Gastrocnemius medialis (tissue), 4 donors: ENCODE data around the gene PROM1. TPM values are rescaled to one million over a fixed set of nuclear protein-coding genes. Genes with fewer than 3 reads are reported as not detected.

ENCODE experiments used
- ATAC-seq, 2 donors: fragments of 150-250 bp; one replicate each; pipeline ENCODE4 v1.9.1; 2016
- DNase-seq, 2 donors: peaks; one replicate each; pipeline ENCODE4 v3.0.0-alpha.2; 2019
- H3K27ac ChIP-seq, 4 donors: fragments of 200-600 bp; sonication (generic); 1 replicate in 1 of 4; 2 replicates in 3 of 4; pipeline ENCODE4 v1.5.1; 2016 to 2018; ENCODE audit warnings: mild to moderate bottlenecking in 2 of 4, moderate library complexity in 1 of 4
- H3K27me3 ChIP-seq, 3 donors: fragments of 200-600 bp; sonication (generic) in 2 of 3; 1 replicate in 1 of 3; 2 replicates in 2 of 3; pipeline versions ENCODE4 v1.5.1 to v1.6.0; 2016 to 2019; ENCODE audit warnings: mild to moderate bottlenecking in 1 of 3, moderate library complexity in 1 of 3
- H3K36me3 ChIP-seq, 2 donors: fragments of 200-600 bp; sonication (generic) in 1 of 2; one replicate each; pipeline ENCODE4 v1.5.1; 2017 to 2018
- H3K4me1 ChIP-seq, 2 donors: fragments of 200-600 bp; sonication (generic) in 1 of 2; one replicate each; pipeline ENCODE4 v1.5.1; 2016 to 2017; ENCODE audit warnings: mild to moderate bottlenecking in 2 of 2
- H3K4me3 ChIP-seq, 4 donors: fragments of 200-600 bp; sonication (generic) in 3 of 4; 1 replicate in 1 of 4; 2 replicates in 3 of 4; pipeline ENCODE4 v1.5.1; 2016 to 2019; ENCODE audit warnings: mild to moderate bottlenecking in 2 of 4
- H3K9me3 ChIP-seq, 3 donors: fragments of 200-600 bp; sonication (generic) in 2 of 3; 1 replicate in 1 of 3; 2 replicates in 2 of 3; pipeline ENCODE4 v1.5.1; 2016 to 2019
- POLR2A ChIP-seq, 2 donors: fragments of 450-650 bp; IDR thresholded peaks; one replicate each; pipeline ENCODE4 v1.6.1; 2017; ENCODE audit warnings: antibody characterized with exemption in 2 of 2, mild to moderate bottlenecking in 2 of 2, moderate library complexity in 2 of 2
- in situ Hi-C, 4 donors: fragments of 200-750 bp; cut with MboI; loops; one replicate each; pipeline versions ENCODE4 v1.15.0 to v1.8.0; 2017; ENCODE audit warnings: low sequenced_read_pairs in 4 of 4
- intact Hi-C: fragments of 100-400 bp; cut with DNase I; formaldehyde crosslinking; loops from one replicate; pipeline ENCODE4 v1.15.1; 2023; ENCODE audit warnings: low total_unique reads
- total RNA-seq, 4 donors: library from RNA; depleted of rRNA; stranded (reverse); fragments of >200 nt; gene quantifications; one replicate each; pipeline versions ENCODE4 v1.1.0 to v1.2.3, GENCODE V29; 2016
- TF ChIP-seq, protein P1 (sequence below), 5 experiments: fragments of 450-650 bp in 3 of 5; fragments of 200-600 bp in 2 of 5; sonication (generic) in 2 of 5; IDR thresholded peaks in 4 of 5; conservative IDR thresholded peaks in 1 of 5; 1 replicate in 4 of 5; 2 replicates in 1 of 5; pipeline ENCODE4 v1.5.1; 2016 to 2019; ENCODE audit warnings: antibody characterized with exemption in 5 of 5, mild to moderate bottlenecking in 3 of 5, moderate library complexity in 3 of 5

Gene PROM1
- total RNA-seq, 4 donors from 2014 or later = 0.11 to 2.9 (median 0.58) TPM; not detected in 1

- in situ Hi-C loops = loop anchor here in 2 of 4 donors (25.0 kb wide), 3 partner anchors 142 to 1417 kb away; no protein-coding TSS in a partner anchor
Measured at GRCh38 chr4:16045687-16046086, 38.1 kb downstream of the PROM1 start.

DNA sequence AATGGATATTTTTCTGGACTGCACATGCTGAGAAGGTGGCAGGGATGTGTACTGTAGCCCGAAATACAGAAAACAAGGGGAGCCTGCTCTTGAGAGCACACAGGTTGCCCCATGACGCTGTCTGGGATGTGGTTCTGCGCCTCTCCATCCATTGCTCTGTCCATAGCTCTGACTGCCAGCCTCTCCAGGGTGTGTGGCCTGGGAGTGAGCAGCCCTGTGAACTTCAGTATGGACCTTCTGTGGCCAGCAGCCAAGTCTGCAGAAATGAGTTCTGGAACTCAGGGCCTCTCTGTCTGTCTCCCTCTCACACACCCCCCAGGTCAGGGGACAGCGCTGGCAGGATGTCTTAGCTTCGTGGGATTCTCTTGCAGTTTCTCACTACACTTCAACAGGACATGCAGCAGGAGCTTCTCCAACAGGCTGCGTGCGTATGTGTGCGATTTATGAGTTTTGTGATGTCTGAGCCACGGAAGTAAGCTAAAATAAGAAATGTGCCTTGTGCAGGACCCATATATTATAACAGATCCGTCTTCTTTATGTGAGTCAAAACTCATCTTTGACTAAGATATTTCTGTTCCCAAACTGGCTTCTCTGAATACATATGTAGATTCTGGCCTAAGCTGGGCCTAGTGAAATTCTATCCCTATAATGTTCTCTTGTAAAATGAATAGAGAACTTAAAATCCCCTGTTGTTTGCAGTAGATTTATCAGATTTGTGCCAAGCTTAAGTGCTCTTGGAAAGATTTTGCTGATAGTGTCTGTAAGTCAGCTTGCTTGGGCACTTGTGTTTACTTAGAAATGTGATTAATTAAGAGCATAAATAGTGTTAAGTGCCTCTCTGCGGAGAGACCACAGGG, 40.0 kb downstream of the PROM1 start:
- TF ChIP-seq, protein P1, sequence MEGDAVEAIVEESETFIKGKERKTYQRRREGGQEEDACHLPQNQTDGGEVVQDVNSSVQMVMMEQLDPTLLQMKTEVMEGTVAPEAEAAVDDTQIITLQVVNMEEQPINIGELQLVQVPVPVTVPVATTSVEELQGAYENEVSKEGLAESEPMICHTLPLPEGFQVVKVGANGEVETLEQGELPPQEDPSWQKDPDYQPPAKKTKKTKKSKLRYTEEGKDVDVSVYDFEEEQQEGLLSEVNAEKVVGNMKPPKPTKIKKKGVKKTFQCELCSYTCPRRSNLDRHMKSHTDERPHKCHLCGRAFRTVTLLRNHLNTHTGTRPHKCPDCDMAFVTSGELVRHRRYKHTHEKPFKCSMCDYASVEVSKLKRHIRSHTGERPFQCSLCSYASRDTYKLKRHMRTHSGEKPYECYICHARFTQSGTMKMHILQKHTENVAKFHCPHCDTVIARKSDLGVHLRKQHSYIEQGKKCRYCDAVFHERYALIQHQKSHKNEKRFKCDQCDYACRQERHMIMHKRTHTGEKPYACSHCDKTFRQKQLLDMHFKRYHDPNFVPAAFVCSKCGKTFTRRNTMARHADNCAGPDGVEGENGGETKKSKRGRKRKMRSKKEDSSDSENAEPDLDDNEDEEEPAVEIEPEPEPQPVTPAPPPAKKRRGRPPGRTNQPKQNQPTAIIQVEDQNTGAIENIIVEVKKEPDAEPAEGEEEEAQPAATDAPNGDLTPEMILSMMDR (IDR thresholded peaks at IDR 0.05 in 4 of 5, conservative IDR thresholded peaks at IDR 0.05 in 1 of 5) = no peak
- no peak for TF ChIP-seq POLR2A (IDR thresholded peaks at IDR 0.05)
- Histone ChIP-seq H3K27ac (no peak overlapping the region), H3K27me3 (no peaks in the 10 kb centered on the region), H3K4me3 (no peak overlapping the region), H3K36me3 (no peaks in the 10 kb centered on the region), H3K4me1 (no peaks in the 10 kb centered on the region), H3K9me3 (no peaks in the 10 kb centered on the region)
- intact Hi-C loops (no loop called here), in situ Hi-C loops (loop anchor here in 2 of 4 donors (25.0 kb wide), 3 partner anchors 143 to 1418 kb away; no protein-coding TSS in a partner anchor)
- DNase-seq (no peak), ATAC-seq (no peak)

More at GRCh38 chr4:16045687-16046086, 38.1 kb downstream of the PROM1 start:
- no peak for TF ChIP-seq POLR2A (IDR thresholded peaks at IDR 0.05)
- TF ChIP-seq, protein P1 (IDR thresholded peaks at IDR 0.05 in 4 of 5, conservative IDR thresholded peaks at IDR 0.05 in 1 of 5) = no peak
- H3K4me3 ChIP-seq = no peak overlapping the region
- no peaks in the 10 kb centered on the region for H3K36me3 ChIP-seq
- no peaks in the 10 kb centered on the region for H3K27me3 ChIP-seq
- H3K9me3 ChIP-seq = no peaks in the 10 kb centered on the region
- intact Hi-C loops = no loop called here
- ATAC-seq = no peak
- no peak overlapping the region for H3K27ac ChIP-seq
- no peak for DNase-seq
- H3K4me1 ChIP-seq = no peaks in the 10 kb centered on the region

- no peak for TF ChIP-seq POLR2A (IDR thresholded peaks at IDR 0.05)
- TF ChIP-seq, protein P1 (IDR thresholded peaks at IDR 0.05 in 4 of 5, conservative IDR thresholded peaks at IDR 0.05 in 1 of 5) = no peak
- no peaks in the 10 kb centered on the region for H3K9me3 ChIP-seq
- DNase-seq = no peak
- no peak for ATAC-seq
- H3K27me3 ChIP-seq = no peaks in the 10 kb centered on the region
- no peak overlapping the region for H3K27ac ChIP-seq
- H3K36me3 ChIP-seq = no peaks in the 10 kb centered on the region
- H3K4me1 ChIP-seq = no peaks in the 10 kb centered on the region
- intact Hi-C loops = no loop called here
- no peak overlapping the region for H3K4me3 ChIP-seq
- in situ Hi-C loops = loop anchor here in 2 of 4 donors (25.0 kb wide), 3 partner anchors 148 to 1423 kb away; no protein-coding TSS in a partner anchor
Measured at GRCh38 chr4:16039139-16039538, 44.7 kb downstream of the PROM1 start.

- TF ChIP-seq, protein P1 (IDR thresholded peaks at IDR 0.05 in 4 of 5, conservative IDR thresholded peaks at IDR 0.05 in 1 of 5) = no peak
- TF ChIP-seq POLR2A (IDR thresholded peaks at IDR 0.05) = no peak
- Histone ChIP-seq H3K4me1 (no peaks in the 10 kb centered on the region), H3K9me3 (no peaks in the 10 kb centered on the region), H3K27me3 (no peaks in the 10 kb centered on the region), H3K4me3 (no peak overlapping the region), H3K36me3 (no peaks in the 10 kb centered on the region), H3K27ac (no peak overlapping the region)
- intact Hi-C loops = no loop called here
- no peak for DNase-seq
- in situ Hi-C loops = loop anchor here in 2 of 4 donors (25.0 kb wide), 3 partner anchors 149 to 1424 kb away; no protein-coding TSS in a partner anchor
- no peak for ATAC-seq
Measured at GRCh38 chr4:16037901-16038300, 45.9 kb downstream of the PROM1 start.
